Measurements from ENCODE around the gene TSPAN7.

TSPAN7 gene

GRCh38 chrX:38563030-38563429 is 1.7 kb downstream of the TSPAN7 start:
- no peaks in the 10 kb centered on the region for H3K9me3 ChIP-seq (ENCODE audit: control insufficient read depth, insufficient read depth, low read length)
- TF ChIP-seq, protein P1, sequence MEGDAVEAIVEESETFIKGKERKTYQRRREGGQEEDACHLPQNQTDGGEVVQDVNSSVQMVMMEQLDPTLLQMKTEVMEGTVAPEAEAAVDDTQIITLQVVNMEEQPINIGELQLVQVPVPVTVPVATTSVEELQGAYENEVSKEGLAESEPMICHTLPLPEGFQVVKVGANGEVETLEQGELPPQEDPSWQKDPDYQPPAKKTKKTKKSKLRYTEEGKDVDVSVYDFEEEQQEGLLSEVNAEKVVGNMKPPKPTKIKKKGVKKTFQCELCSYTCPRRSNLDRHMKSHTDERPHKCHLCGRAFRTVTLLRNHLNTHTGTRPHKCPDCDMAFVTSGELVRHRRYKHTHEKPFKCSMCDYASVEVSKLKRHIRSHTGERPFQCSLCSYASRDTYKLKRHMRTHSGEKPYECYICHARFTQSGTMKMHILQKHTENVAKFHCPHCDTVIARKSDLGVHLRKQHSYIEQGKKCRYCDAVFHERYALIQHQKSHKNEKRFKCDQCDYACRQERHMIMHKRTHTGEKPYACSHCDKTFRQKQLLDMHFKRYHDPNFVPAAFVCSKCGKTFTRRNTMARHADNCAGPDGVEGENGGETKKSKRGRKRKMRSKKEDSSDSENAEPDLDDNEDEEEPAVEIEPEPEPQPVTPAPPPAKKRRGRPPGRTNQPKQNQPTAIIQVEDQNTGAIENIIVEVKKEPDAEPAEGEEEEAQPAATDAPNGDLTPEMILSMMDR (IDR thresholded peaks at IDR 0.05; ENCODE audit: low read depth, low read length, poor library complexity, severe bottlenecking), result no peak
- TF ChIP-seq EZH2phosphoT487 (IDR thresholded peaks at IDR 0.05; ENCODE audit: borderline replicate concordance, low read length), result no peak
- H3K4me2 ChIP-seq (ENCODE audit: low read length), result no peak overlapping the region
- no peaks in the 10 kb centered on the region for H3K79me2 ChIP-seq (ENCODE audit: control insufficient read depth, low read length)
- no peak overlapping the region for H3K4me3 ChIP-seq (ENCODE audit: low read length)
- H3K9me2 ChIP-seq (replicated peaks; ENCODE audit: control insufficient read depth, low read length), result no peaks in the 10 kb centered on the region
- no peaks in the 10 kb centered on the region for H3F3A ChIP-seq (ENCODE audit: control insufficient read depth, insufficient read depth)
- no peak overlapping the region for H3K27ac ChIP-seq (ENCODE audit: low read depth, low read length)
- H4K20me1 ChIP-seq (ENCODE audit: control insufficient read depth, insufficient read depth, low read depth, low read length), result no peaks in the 10 kb centered on the region
- no peaks in the 10 kb centered on the region for H3K27me3 ChIP-seq (ENCODE audit: control insufficient read depth, low read length)
- H3K36me3 ChIP-seq (ENCODE audit: control insufficient read depth, low read length), result no peaks in the 10 kb centered on the region
- no peaks in the 10 kb centered on the region for H3K4me1 ChIP-seq (ENCODE audit: control insufficient read depth, low read length)

DNA sequence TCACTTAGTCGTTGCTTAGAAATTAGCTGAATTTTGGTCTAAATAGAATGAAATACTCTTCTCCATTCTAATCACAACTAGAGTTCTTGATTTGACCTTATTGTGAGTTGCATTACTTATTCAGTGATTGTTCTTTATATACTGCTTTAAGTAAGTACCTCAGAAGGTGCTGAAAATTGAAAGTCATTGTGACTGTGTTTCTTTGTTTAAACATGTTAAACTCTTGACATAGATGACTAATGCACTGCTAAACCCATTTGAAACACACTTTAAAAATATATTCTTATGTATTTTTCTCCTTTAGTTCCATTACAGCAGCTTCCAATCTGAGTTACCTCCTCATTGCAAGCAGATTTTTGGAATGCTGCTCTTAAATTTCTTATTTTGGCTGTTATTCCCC is 9.1 kb downstream of the TSPAN7 start:
- H3K9me3 ChIP-seq (ENCODE audit: control insufficient read depth, insufficient read depth, low read length), result no peaks in the 10 kb centered on the region
- TF ChIP-seq, protein P1 (IDR thresholded peaks at IDR 0.05; ENCODE audit: low read depth, low read length, poor library complexity, severe bottlenecking), result no peak
- no peak for TF ChIP-seq EZH2phosphoT487 (IDR thresholded peaks at IDR 0.05; ENCODE audit: borderline replicate concordance, low read length)
- H3K4me1 ChIP-seq (ENCODE audit: control insufficient read depth, low read length), result no peaks in the 10 kb centered on the region
- H3K27me3 ChIP-seq (ENCODE audit: control insufficient read depth, low read length), result no peaks in the 10 kb centered on the region
- no peak overlapping the region for H3K27ac ChIP-seq (ENCODE audit: low read depth, low read length)
- H3K4me3 ChIP-seq (ENCODE audit: low read length), result no peak overlapping the region
- no peaks in the 10 kb centered on the region for H3K79me2 ChIP-seq (ENCODE audit: control insufficient read depth, low read length)
- H3F3A ChIP-seq (ENCODE audit: control insufficient read depth, insufficient read depth), result no peaks in the 10 kb centered on the region
- H3K9me2 ChIP-seq (replicated peaks; ENCODE audit: control insufficient read depth, low read length), result no peaks in the 10 kb centered on the region
- no peaks in the 10 kb centered on the region for H3K36me3 ChIP-seq (ENCODE audit: control insufficient read depth, low read length)
- no peaks in the 10 kb centered on the region for H4K20me1 ChIP-seq (ENCODE audit: control insufficient read depth, insufficient read depth, low read depth, low read length)
- H3K4me2 ChIP-seq (ENCODE audit: low read length), result no peak overlapping the region

GRCh38 chrX:38571058-38571457 is 9.7 kb downstream of the TSPAN7 start:
- Histone ChIP-seq H4K20me1 (ENCODE audit: control insufficient read depth, insufficient read depth, low read depth, low read length) (no peaks in the 10 kb centered on the region), H3K4me2 (ENCODE audit: low read length) (no peak overlapping the region), H3K36me3 (ENCODE audit: control insufficient read depth, low read length) (no peaks in the 10 kb centered on the region), H3K27ac (ENCODE audit: low read depth, low read length) (no peak overlapping the region), H3K79me2 (ENCODE audit: control insufficient read depth, low read length) (no peaks in the 10 kb centered on the region), H3F3A (ENCODE audit: control insufficient read depth, insufficient read depth) (no peaks in the 10 kb centered on the region), H3K4me3 (ENCODE audit: low read length) (no peak overlapping the region), H3K9me3 (ENCODE audit: control insufficient read depth, insufficient read depth, low read length) (no peaks in the 10 kb centered on the region), H3K27me3 (ENCODE audit: control insufficient read depth, low read length) (no peaks in the 10 kb centered on the region), H3K4me1 (ENCODE audit: control insufficient read depth, low read length) (no peaks in the 10 kb centered on the region), H3K9me2 (replicated peaks; ENCODE audit: control insufficient read depth, low read length) (no peaks in the 10 kb centered on the region)
- TF ChIP-seq, protein P1 (IDR thresholded peaks at IDR 0.05; ENCODE audit: low read depth, low read length, poor library complexity, severe bottlenecking), result no peak
- TF ChIP-seq EZH2phosphoT487 (IDR thresholded peaks at IDR 0.05; ENCODE audit: borderline replicate concordance, low read length), result no peak

GRCh38 chrX:38574858-38575257 is 13.5 kb downstream of the TSPAN7 start:
- Histone ChIP-seq H3K27ac (ENCODE audit: low read depth, low read length) (no peak overlapping the region), H3K9me3 (ENCODE audit: control insufficient read depth, insufficient read depth, low read length) (no peaks in the 10 kb centered on the region), H3K4me1 (ENCODE audit: control insufficient read depth, low read length) (no peaks in the 10 kb centered on the region), H3K27me3 (ENCODE audit: control insufficient read depth, low read length) (no peaks in the 10 kb centered on the region), H4K20me1 (ENCODE audit: control insufficient read depth, insufficient read depth, low read depth, low read length) (no peaks in the 10 kb centered on the region), H3K4me2 (ENCODE audit: low read length) (no peak overlapping the region), H3K4me3 (ENCODE audit: low read length) (no peak overlapping the region), H3K36me3 (ENCODE audit: control insufficient read depth, low read length) (no peaks in the 10 kb centered on the region), H3F3A (ENCODE audit: control insufficient read depth, insufficient read depth) (no peaks in the 10 kb centered on the region), H3K79me2 (ENCODE audit: control insufficient read depth, low read length) (no peaks in the 10 kb centered on the region), H3K9me2 (replicated peaks; ENCODE audit: control insufficient read depth, low read length) (no peaks in the 10 kb centered on the region)
- TF ChIP-seq EZH2phosphoT487 (IDR thresholded peaks at IDR 0.05; ENCODE audit: borderline replicate concordance, low read length), result no peak
- TF ChIP-seq, protein P1 (IDR thresholded peaks at IDR 0.05; ENCODE audit: low read depth, low read length, poor library complexity, severe bottlenecking), result no peak

All from DOHH2 (cell line).